Neural progenitor cell (in vitro differentiated cells): ENCODE results near the gene NUP214.

Source experiments
- CTCF ChIP-seq: fragments of 200-600 bp; sonication (generic); IDR thresholded peaks from 2 replicates; pipeline ENCODE4 v1.5.1; 2017; ENCODE audit warnings: antibody characterized with exemption, mild to moderate bottlenecking
- EZH2 ChIP-seq: fragments of 200-600 bp; sonication (generic); IDR thresholded peaks from 2 replicates; pipeline ENCODE4 v1.6.1; 2017; ENCODE audit warnings: antibody characterized with exemption, mild to moderate bottlenecking, moderate library complexity
- EZH2phosphoT487 ChIP-seq: fragments of 200-600 bp; sonication (generic); IDR thresholded peaks from 2 replicates; pipeline ENCODE4 v1.6.1; 2017; ENCODE audit warnings: antibody characterized with exemption

- TF ChIP-seq EZH2phosphoT487 = no peak
- no peak for TF ChIP-seq CTCF
- TF ChIP-seq EZH2 = no peak
These were observed 31.4 kb upstream of the NUP214 start for GRCh38 chr9:131094015-131094414.
